A549 (cell line): ENCODE results near the gene PRKCE. TPM values are rescaled to one million over a fixed set of nuclear protein-coding genes. Genes with fewer than 3 reads are reported as not detected.
"Not testable (repeated sequence)": the region's sequence is repeated elsewhere in the genome, so short reads cannot be mapped to it uniquely, and the experiment has no call there.

ENCODE experiments used
- ATAC-seq, 2 experiments: fragments of 200-7000 bp in 1 of 2; fragments of >200 bp in 1 of 2; cut with Nextera tagmentation in 1 of 2; cut with Tn5 transposase in 1 of 2; 3 replicates each; pipeline versions ENCODE4 v1.8.0 to v1.9.1; 2018 to 2020; ENCODE audit warnings: mild to moderate bottlenecking in 1 of 2, moderate library complexity in 1 of 2
- CTCF ChIA-PET: fragments of 300-600 bp; sonication (Branson Sonifier 250); formaldehyde crosslinking; extraction: SDS; loops from one replicate; lab custom pipeline; 2021; ENCODE audit warnings: antibody characterized with exemption, inconsistent platforms; lab: Yijun Ruan, JAX
- POLR2A ChIA-PET: fragments of 350-600 bp; formaldehyde crosslinking; extraction: SDS; loops from one replicate; lab custom pipeline; 2021; ENCODE audit warnings: antibody characterized with exemption, inconsistent platforms; lab: Yijun Ruan, JAX
- DNase-seq, 2 experiments: peaks; one replicate each; pipeline versions ENCODE4 v3.0.0 to v3.0.0-alpha.2; 2011 to 2016; ENCODE audit warnings: low read depth in 1 of 2, low spot score in 1 of 2
- FAIRE-seq: peaks from 2 replicates; lab custom pipeline; 2011; peaks lifted over from hg19 to GRCh38; lab: Jason Lieb, UNC
- H3K27ac ChIP-seq, 2 experiments: fragments of >200 bp; sonication (Bioruptor Twin); formaldehyde crosslinking; 3 replicates each; pipeline ENCODE4 v1.5.1; 2016 to 2017
- H3K4me1 ChIP-seq: fragments of >200 bp; sonication (Bioruptor Twin); formaldehyde crosslinking; 3 replicates; pipeline ENCODE4 v1.6.1; 2016
- H3K4me2 ChIP-seq: fragments of >200 bp; sonication (Bioruptor Twin); formaldehyde crosslinking; 3 replicates; pipeline ENCODE4 v1.6.1; 2016
- H3K4me3 ChIP-seq: fragments of >200 bp; sonication (Bioruptor Twin); formaldehyde crosslinking; 3 replicates; pipeline ENCODE4 v1.5.1; 2016
- H3K9me3 ChIP-seq: fragments of >200 bp; sonication (Bioruptor Twin); formaldehyde crosslinking; 3 replicates; pipeline ENCODE4 v1.6.1; 2016
- ATOH8 ChIP-seq: fragments of 250-450 bp; sonication (Bioruptor Pico); IDR thresholded peaks from 2 replicates; pipeline ENCODE4 v1.5.0; 2020; ENCODE audit warnings: low read depth, mild to moderate bottlenecking, moderate library complexity
- BHLHE40 ChIP-seq: IDR thresholded peaks from 2 replicates; pipeline ENCODE4 v1.6.1; 2012; ENCODE audit warnings: low read depth, low read length, inconsistent platforms
- CBX2 ChIP-seq: fragments of 200-600 bp; sonication (generic); IDR thresholded peaks from 2 replicates; pipeline ENCODE4 v1.6.1; 2016; ENCODE audit warnings: low read depth, mild to moderate bottlenecking, borderline replicate concordance
- CHD2 ChIP-seq: fragments of 150-350 bp; IDR thresholded peaks from 2 replicates; pipeline ENCODE4 v1.6.1; 2014; ENCODE audit warnings: low read length; ENCODE audit not compliant: partially characterized antibody
- E2F6 ChIP-seq: IDR thresholded peaks from 2 replicates; pipeline ENCODE4 v1.6.1; 2012; ENCODE audit warnings: low read depth, borderline replicate concordance
- ESRRA ChIP-seq: fragments of 150-350 bp; IDR thresholded peaks from 2 replicates; pipeline ENCODE4 v1.6.1; 2014; ENCODE audit warnings: mild to moderate bottlenecking, low read length, borderline replicate concordance
- FOSB ChIP-seq: fragments of 250-450 bp; sonication (Bioruptor Pico); IDR thresholded peaks from 2 replicates; pipeline ENCODE4 v1.5.0; 2020; ENCODE audit warnings: mild to moderate bottlenecking, moderate library complexity
- FOXS1 ChIP-seq: fragments of 250-450 bp; sonication (Bioruptor Pico); IDR thresholded peaks from 2 replicates; pipeline ENCODE4 v1.5.0; 2020; ENCODE audit warnings: mild to moderate bottlenecking, moderate library complexity
- GATA3 ChIP-seq: IDR thresholded peaks from 2 replicates; pipeline ENCODE4 v1.6.1; 2012; ENCODE audit warnings: borderline replicate concordance
- HDAC2 ChIP-seq: fragments of 200-600 bp; sonication (generic); IDR thresholded peaks from 2 replicates; pipeline ENCODE4 v1.6.1; 2016
- HES2 ChIP-seq: fragments of >200 bp; sonication (Bioruptor Twin); formaldehyde crosslinking; IDR thresholded peaks from 2 replicates; pipeline ENCODE4 v1.6.1; 2016
- HOXA7 ChIP-seq: fragments of 250-450 bp; sonication (Bioruptor Pico); IDR thresholded peaks from 2 replicates; pipeline ENCODE4 v1.5.0; 2020; ENCODE audit warnings: mild to moderate bottlenecking, moderate library complexity
- HOXB5 ChIP-seq: fragments of 250-450 bp; sonication (Bioruptor Pico); IDR thresholded peaks from 2 replicates; pipeline ENCODE4 v1.5.0; 2020; ENCODE audit warnings: mild to moderate bottlenecking, moderate library complexity
- MAFK ChIP-seq: fragments of 450-650 bp; IDR thresholded peaks from 2 replicates; pipeline ENCODE4 v1.6.1; 2014; ENCODE audit not compliant: partially characterized antibody
- MAZ ChIP-seq: fragments of 150-350 bp; IDR thresholded peaks from 2 replicates; pipeline ENCODE4 v1.6.1; 2014; ENCODE audit warnings: antibody characterized with exemption, low read depth, low read length, borderline replicate concordance
- NPAS2 ChIP-seq: fragments of 250-450 bp; sonication (Bioruptor Pico); IDR thresholded peaks from 2 replicates; pipeline ENCODE4 v1.8.0; 2022; ENCODE audit warnings: mild to moderate bottlenecking, moderate library complexity, borderline replicate concordance
- PBX3 ChIP-seq: IDR thresholded peaks from 2 replicates; pipeline ENCODE4 v1.6.1; 2012
- RAD21 ChIP-seq, 2 experiments: fragments of >200 bp in 1 of 2; sonication (Bioruptor Twin) in 1 of 2; formaldehyde crosslinking in 1 of 2; IDR thresholded peaks in 1 of 2; conservative IDR thresholded peaks in 1 of 2; 2 replicates in 1 of 2; 3 replicates in 1 of 2; pipeline ENCODE4 v1.6.1; 2012 to 2018; ENCODE audit warnings: inconsistent platforms in 1 of 2
- RARB ChIP-seq: fragments of 250-450 bp; sonication (Bioruptor Pico); IDR thresholded peaks from 2 replicates; pipeline ENCODE4 v1.8.0; 2021; ENCODE audit warnings: mild to moderate bottlenecking, moderate library complexity
- REST ChIP-seq: fragments of 200-600 bp; sonication (generic); IDR thresholded peaks from 2 replicates; pipeline ENCODE4 v1.6.1; 2016; ENCODE audit warnings: antibody characterized with exemption, mild to moderate bottlenecking, moderate library complexity
- RFX5 ChIP-seq: fragments of 450-650 bp; IDR thresholded peaks from 2 replicates; pipeline ENCODE4 v1.7.1; 2014; ENCODE audit warnings: antibody characterized with exemption, mild to moderate bottlenecking, moderate library complexity
- RNF2 ChIP-seq: fragments of 200-600 bp; sonication (generic); IDR thresholded peaks from 2 replicates; pipeline ENCODE4 v1.6.1; 2016; ENCODE audit warnings: low read depth, mild to moderate bottlenecking, antibody characterized with exemption, moderate library complexity, borderline replicate concordance
- SREBF2 ChIP-seq: fragments of 450-650 bp; IDR thresholded peaks from 2 replicates; pipeline ENCODE4 v1.6.1; 2014; ENCODE audit warnings: mild to moderate bottlenecking, moderate library complexity
- ZC3H11A ChIP-seq: fragments of 450-650 bp; IDR thresholded peaks from 2 replicates; pipeline ENCODE4 v1.6.1; 2014; ENCODE audit warnings: antibody characterized with exemption, mild to moderate bottlenecking
- ZFP36 ChIP-seq: fragments of 450-650 bp; IDR thresholded peaks from 2 replicates; pipeline ENCODE4 v1.6.1; 2014; ENCODE audit warnings: borderline replicate concordance; ENCODE audit not compliant: partially characterized antibody
- ZSCAN20 ChIP-seq: fragments of 250-450 bp; sonication (Bioruptor Pico); IDR thresholded peaks from 2 replicates; pipeline ENCODE4 v1.8.0; 2022; ENCODE audit warnings: mild to moderate bottlenecking, moderate library complexity
- WGBS: methylation state at CpG from one replicate; pipeline ENCODE4 v1.1.6; 2017; ENCODE audit errors: missing lambda C conversion rate; 5-methylcytosine and 5-hydroxymethylcytosine counted together
- polyA plus RNA-seq, 4 experiments: library from polyadenylated mRNA; depleted of rRNA in 3 of 4; stranded (reverse); fragments of >200 nt; fragmentation: RNase III in 1 of 4; extraction: RNeasy Plus Mini Kit Qiagen cat#74134 plus additional on column Dnase treatment in 1 of 4; gene quantifications; 2 replicates in 3 of 4; 3 replicates in 1 of 4; pipeline ENCODE4 v1.2.3, GENCODE V29; 2011 to 2017

The PRKCE gene
- polyA plus RNA-seq, 2 of the 4 experiments (the other 2 are of a cell fraction), result 11.5 to 12.0 TPM

GRCh38 chr2:46202987-46203386 lies 551.5 kb downstream of the PRKCE start:
- H3K4me2 ChIP-seq, result no peak overlapping the region
- DNase-seq (no peak), ATAC-seq (no peak), FAIRE-seq (no peak)
- no peak overlapping the region for H3K4me3 ChIP-seq
- no peak overlapping the region for H3K27ac ChIP-seq
- CTCF ChIA-PET, result interaction anchor here (1.0 to 3.9 kb wide), 4 partner anchors 21 to 140 kb away, joined by 3 to 17 read pairs (median 4); no protein-coding TSS in a partner anchor
- H3K4me1 ChIP-seq, result no peaks in the 10 kb centered on the region
- POLR2A ChIA-PET, result no interaction called here
- WGBS, result 64% methylated on average over 5 of the region's 5 CpGs
- H3K9me3 ChIP-seq, result peaks cover 10% of the 10 kb centered on the region
- no peak for TF ChIP-seq RARB (CRISPR knock-in tag)
- TF ChIP-seq GATA3, result no peak

- CTCF ChIA-PET, result interaction anchor here (1.0 to 3.9 kb wide), 3 partner anchors 21 to 258 kb away, joined by 3 to 17 read pairs (median 3); no protein-coding TSS in a partner anchor
- H3K4me2 ChIP-seq, DNase-seq, H3K4me3 ChIP-seq, POLR2A ChIA-PET, H3K4me1 ChIP-seq, FAIRE-seq, H3K27ac ChIP-seq, ATAC-seq: not testable (repeated sequence)
- H3K9me3 ChIP-seq, result peaks cover 16% of the 10 kb centered on the region
- 82% methylated on average over 11 of the region's 11 CpGs for WGBS
These were observed 552.2 kb downstream of the PRKCE start for GRCh38 chr2:46203636-46204035.

GRCh38 chr2:46207591-46207990 lies 556.1 kb downstream of the PRKCE start:
- no peak for FAIRE-seq
- Histone ChIP-seq H3K4me1 (no peaks in the 10 kb centered on the region), H3K9me3 (peaks cover 22% of the 10 kb centered on the region)

GRCh38 chr2:46208766-46209165 lies 557.3 kb downstream of the PRKCE start:
- H3K9me3 ChIP-seq, result peaks cover 22% of the 10 kb centered on the region
- no peak overlapping the region for H3K4me2 ChIP-seq
- no peak overlapping the region for H3K27ac ChIP-seq
- POLR2A ChIA-PET, result no interaction called here
- DNase-seq (no peak), ATAC-seq (no peak), FAIRE-seq (peak; percentile 76)
- TF ChIP-seq MAZ (no peak), HOXB5 (CRISPR knock-in tag) (no peak), RNF2 (no peak), HDAC2 (no peak), REST (no peak), CBX2 (no peak), PBX3 (no peak), E2F6 (no peak), MAFK (no peak), FOXS1 (no peak), NPAS2 (no peak), ZSCAN20 (CRISPR knock-in tag) (no peak), RAD21 (conservative IDR thresholded peaks at IDR 0.05 in 1 of 2, IDR thresholded peaks at IDR 0.05 in 1 of 2) (no peak), ZFP36 (no peak), ATOH8 (CRISPR knock-in tag) (no peak), FOSB (CRISPR knock-in tag) (no peak), BHLHE40 (no peak), SREBF2 (no peak), HOXA7 (no peak)
- no peak overlapping the region for H3K4me3 ChIP-seq
- WGBS, result 93% methylated on average over 1 of the region's 1 CpG
- CTCF ChIA-PET, result interaction anchor here (1.1 to 1.4 kb wide), 2 partner anchors 17 to 27 kb away, joined by 3 to 4 read pairs; no protein-coding TSS in a partner anchor
- no peaks in the 10 kb centered on the region for H3K4me1 ChIP-seq

More at GRCh38 chr2:46207591-46207990, 556.1 kb downstream of the PRKCE start:
- no peak for ATAC-seq
- 84% methylated on average over 4 of the region's 4 CpGs for WGBS
- ChIA-PET POLR2A (no interaction called here), CTCF (no interaction called here)
- Histone ChIP-seq H3K27ac (no peak overlapping the region), H3K4me2 (no peak overlapping the region), H3K4me3 (no peak overlapping the region)
- no peak for TF ChIP-seq CHD2
- no peak for TF ChIP-seq HES2
- TF ChIP-seq FOXS1, result no peak
- no peak for TF ChIP-seq ZC3H11A
- no peak for TF ChIP-seq ESRRA
- no peak for TF ChIP-seq RFX5
- DNase-seq, result no peak
